Skin of body (tissue), 2 donors: ENCODE results near the gene VCX3B. TPM values are rescaled to one million over a fixed set of nuclear protein-coding genes. Genes with fewer than 3 reads are reported as not detected.
"Not testable (repeated sequence)": the region's sequence is repeated elsewhere in the genome, so short reads cannot be mapped to it uniquely, and the experiment has no call there.

Source experiments
- DNase-seq: peaks from one replicate; lab custom pipeline; 2025; lab: John Stamatoyannopoulos, UW
- total RNA-seq: library from RNA; depleted of rRNA; stranded (reverse); fragments of >200 nt; gene quantifications from one replicate; pipeline ENCODE4 v1.2.3, GENCODE V29; 2014

VCX3B gene
- not detected for total RNA-seq

GRCh38 chrX:8464530-8464929, at the start of gene VCX3B:
TSS of gene VCX3B (plus strand) at chrX:8464830. CDS start at chrX:8465451, 621 bp downstream.
- not testable (repeated sequence) for DNase-seq

- DNase-seq: no peak
Measured at GRCh38 chrX:8418301-8418700, 46.3 kb upstream of the VCX3B start.

GRCh38 chrX:8424912-8425311, 39.7 kb upstream of the VCX3B start:
- no peak for DNase-seq

GRCh38 chrX:8429692-8430249, 34.9 kb upstream of the VCX3B start:
- no peak for DNase-seq

- no peak for DNase-seq
Measured at GRCh38 chrX:8430444-8430843, 34.2 kb upstream of the VCX3B start.

- DNase-seq: no peak
Measured at GRCh38 chrX:8432396-8432795, 32.2 kb upstream of the VCX3B start.

GRCh38 chrX:8433109-8434062, 31.2 kb upstream of the VCX3B start:
- no peak for DNase-seq

- DNase-seq: no peak
Measured at GRCh38 chrX:8447368-8447767, 17.3 kb upstream of the VCX3B start.

- DNase-seq: not testable (repeated sequence)
Measured at GRCh38 chrX:8452343-8452742, 12.3 kb upstream of the VCX3B start.

- peak; percentile 6 for DNase-seq
Measured at GRCh38 chrX:8453611-8454010, 11.0 kb upstream of the VCX3B start.

GRCh38 chrX:8455557-8455956, 9.1 kb upstream of the VCX3B start:
- DNase-seq: no peak

- DNase-seq: no peak
Measured at GRCh38 chrX:8462488-8462887, 2.1 kb upstream of the VCX3B start.

GRCh38 chrX:8484360-8484949, 19.8 kb downstream of the VCX3B start:
- DNase-seq: no peak

- DNase-seq: not testable (repeated sequence)
Measured at GRCh38 chrX:8495036-8495435, 30.4 kb downstream of the VCX3B start.

GRCh38 chrX:8500203-8500602, 35.6 kb downstream of the VCX3B start:
- no peak for DNase-seq

GRCh38 chrX:8502101-8502500, 37.5 kb downstream of the VCX3B start:
- DNase-seq: not testable (repeated sequence)

GRCh38 chrX:8504451-8504850, 39.8 kb downstream of the VCX3B start:
- no peak for DNase-seq
